NCI-H526 treated with DMSO at 0.1 percent for 48 hours (cell line): ENCODE results near the gene PTPRN2.

Experiments
- DNase-seq: peaks from one replicate; lab custom pipeline; 2025; lab: John Stamatoyannopoulos, UW

The PTPRN2 gene

GRCh38 chr7:158137516-158138328, 449.9 kb downstream of the PTPRN2 start:
- DNase-seq: no peak

- no peak for DNase-seq
Measured at GRCh38 chr7:158135931-158136330, 451.7 kb downstream of the PTPRN2 start.

- DNase-seq: no peak
Measured at GRCh38 chr7:158134824-158135223, 452.8 kb downstream of the PTPRN2 start.

GRCh38 chr7:158133515-158134271, 453.9 kb downstream of the PTPRN2 start:
- DNase-seq: no peak

- DNase-seq: no peak
Measured at GRCh38 chr7:158133057-158133456, 454.6 kb downstream of the PTPRN2 start.

GRCh38 chr7:158130023-158130409, 457.6 kb downstream of the PTPRN2 start:
- DNase-seq: no peak

GRCh38 chr7:158129037-158130022, 458.3 kb downstream of the PTPRN2 start:
- DNase-seq: no peak

GRCh38 chr7:158128572-158128971, 459.1 kb downstream of the PTPRN2 start:
- no peak for DNase-seq

GRCh38 chr7:158127241-158127640, 460.4 kb downstream of the PTPRN2 start:
- DNase-seq: no peak

- DNase-seq: no peak
Measured at GRCh38 chr7:158126661-158127060, 461.0 kb downstream of the PTPRN2 start.

GRCh38 chr7:158125721-158126120, 461.9 kb downstream of the PTPRN2 start:
- DNase-seq: no peak

GRCh38 chr7:158125091-158125490, 462.5 kb downstream of the PTPRN2 start:
- DNase-seq: no peak

GRCh38 chr7:158124671-158125079, 462.9 kb downstream of the PTPRN2 start:
- DNase-seq: no peak

- DNase-seq: no peak
Measured at GRCh38 chr7:158123753-158124152, 463.9 kb downstream of the PTPRN2 start.

GRCh38 chr7:158123214-158123613, 464.4 kb downstream of the PTPRN2 start:
- no peak for DNase-seq

GRCh38 chr7:158121441-158122045, 466.1 kb downstream of the PTPRN2 start:
- DNase-seq: no peak

- DNase-seq: no peak
Measured at GRCh38 chr7:158120716-158121115, 466.9 kb downstream of the PTPRN2 start.

GRCh38 chr7:158120316-158120715, 467.3 kb downstream of the PTPRN2 start:
- no peak for DNase-seq

GRCh38 chr7:158117341-158118222, 470.0 kb downstream of the PTPRN2 start:
- DNase-seq: no peak

GRCh38 chr7:158116235-158116634, 471.4 kb downstream of the PTPRN2 start:
- no peak for DNase-seq
